Measurements from ENCODE around the gene INSM2.

INSM2 gene

GRCh38 chr14:35549551-35549950, 15.6 kb downstream of the INSM2 start:
- no peak for DNase-seq

- DNase-seq, result no peak
Observed at GRCh38 chr14:35551081-35551480, 17.1 kb downstream of the INSM2 start.

DNA sequence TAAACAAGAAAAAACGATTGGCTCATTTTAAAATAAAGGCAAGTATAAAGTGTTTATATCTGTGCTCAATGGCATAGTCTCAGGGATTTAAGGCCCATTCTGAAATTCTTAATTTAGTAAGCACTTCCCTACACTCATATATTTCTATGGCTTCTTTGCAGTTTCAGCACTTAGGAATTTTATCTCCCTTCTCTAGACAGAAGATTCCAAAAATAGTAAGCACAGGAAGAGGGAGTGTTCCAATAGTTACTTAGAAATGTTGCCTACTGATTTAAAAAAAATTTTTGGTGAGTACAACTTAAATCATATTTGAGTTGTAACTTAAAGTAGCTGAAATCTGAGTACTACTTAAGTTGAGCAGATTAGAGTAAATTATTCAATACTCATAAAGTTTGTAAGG, 19.8 kb downstream of the INSM2 start:
- no peak for DNase-seq

GRCh38 chr14:35556548-35556947, 22.6 kb downstream of the INSM2 start:
- no peak for DNase-seq

DNA sequence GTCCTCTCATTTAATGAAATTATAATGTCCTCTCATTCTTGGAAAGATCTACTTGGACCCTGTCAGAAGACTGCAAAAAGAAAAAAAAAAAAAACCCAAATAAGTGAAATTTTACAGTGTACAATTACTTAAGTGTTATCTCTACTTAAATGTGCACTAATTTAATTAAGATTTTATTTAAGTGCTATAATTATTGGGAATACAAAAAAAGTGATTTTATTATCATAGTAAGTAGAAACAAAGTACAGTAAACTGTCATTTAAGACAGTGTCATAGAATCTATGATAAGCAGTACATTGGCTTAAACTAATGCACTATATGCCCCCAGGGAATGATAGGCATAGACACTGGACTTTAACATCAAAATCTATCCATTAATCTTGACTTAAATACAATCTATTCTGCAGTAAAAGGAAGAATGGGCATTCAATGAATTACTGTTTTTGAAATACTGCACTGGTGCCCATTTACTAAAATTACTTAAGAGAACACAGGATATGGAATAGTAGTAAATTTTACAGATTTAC, 23.3 kb downstream of the INSM2 start:
- no peak for DNase-seq

DNA sequence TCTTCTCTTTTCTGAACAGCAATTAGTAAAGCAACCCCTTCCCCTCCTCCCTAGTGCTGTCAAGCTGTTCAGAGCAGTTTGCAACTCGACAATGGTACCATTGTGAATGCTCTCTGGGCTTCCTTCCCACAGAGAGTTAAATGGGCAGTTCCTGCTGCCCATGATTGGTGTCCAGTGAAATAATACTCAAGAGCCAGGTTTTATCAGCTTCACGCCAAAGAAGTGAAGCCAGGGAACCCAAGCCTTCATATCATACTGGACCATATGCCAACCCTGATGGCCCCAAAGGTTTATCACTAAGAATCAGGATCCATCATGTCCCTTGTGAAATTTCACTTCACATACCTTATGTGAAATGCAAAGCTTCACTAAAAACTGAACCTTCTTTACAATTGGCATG, 24.7 kb downstream of the INSM2 start:
- DNase-seq, result no peak

- no peak for DNase-seq
Observed at GRCh38 chr14:35565871-35566464, 32.0 kb downstream of the INSM2 start.

DNA sequence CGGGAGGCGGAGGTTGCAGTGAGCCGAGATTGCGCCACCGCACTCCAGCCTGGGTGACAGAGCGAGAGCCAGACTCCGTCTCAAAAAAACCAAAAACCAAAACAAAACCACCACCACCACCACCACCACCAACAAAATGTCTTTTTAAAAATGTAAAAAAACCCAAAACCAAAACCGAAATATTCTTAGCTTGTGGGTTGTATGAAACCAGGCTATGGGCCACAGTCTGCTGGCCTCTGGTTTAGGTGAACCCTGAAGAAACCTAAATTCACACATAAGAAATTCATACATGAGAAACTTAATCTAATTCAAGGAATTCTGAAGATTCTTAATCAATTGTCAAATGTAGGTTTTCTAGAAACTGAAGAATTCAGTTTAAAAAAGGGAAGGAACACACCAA, 37.6 kb downstream of the INSM2 start:
- DNase-seq, result no peak

DNA sequence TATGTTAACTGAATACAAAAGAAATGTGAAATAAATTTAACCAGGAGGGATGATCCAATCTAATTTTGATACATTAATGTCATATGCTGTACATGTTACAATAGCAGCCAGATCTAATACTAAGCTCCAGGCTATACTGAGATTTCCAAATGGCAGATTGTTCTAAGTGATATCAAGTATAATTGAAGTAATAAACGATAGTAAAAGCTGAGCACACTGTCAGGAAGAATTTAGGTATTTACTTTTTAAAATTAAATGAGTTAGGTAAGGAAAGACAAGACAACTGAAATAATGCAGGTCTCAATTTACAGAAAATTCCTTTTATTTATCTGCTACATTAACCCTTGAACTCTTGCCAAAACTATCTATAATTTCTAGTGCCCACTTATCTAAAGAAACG, 39.9 kb downstream of the INSM2 start:
- DNase-seq, result no peak

GRCh38 chr14:35576260-35576659, 42.3 kb downstream of the INSM2 start:
- DNase-seq, result no peak

- DNase-seq, result no peak
Observed at GRCh38 chr14:35576856-35577255, 42.9 kb downstream of the INSM2 start.

DNA sequence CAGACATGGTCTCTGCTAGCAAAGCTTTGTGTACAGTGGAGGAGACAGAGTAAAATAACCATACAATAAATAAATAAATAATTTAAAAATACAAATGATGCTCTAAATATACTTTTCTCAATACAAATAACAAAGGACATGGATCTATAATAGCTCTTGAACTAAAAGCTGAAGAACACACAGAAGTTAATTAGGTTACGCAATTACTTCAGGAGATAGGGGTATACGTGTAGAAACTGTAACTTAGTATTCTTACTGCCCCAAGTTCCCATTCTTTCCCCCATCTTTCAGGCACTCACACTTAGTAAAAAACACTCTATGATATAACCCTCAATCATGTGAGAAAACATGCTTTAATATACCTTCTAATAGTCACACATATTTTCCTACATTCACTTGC, 44.2 kb downstream of the INSM2 start:
- DNase-seq, result no peak

DNA sequence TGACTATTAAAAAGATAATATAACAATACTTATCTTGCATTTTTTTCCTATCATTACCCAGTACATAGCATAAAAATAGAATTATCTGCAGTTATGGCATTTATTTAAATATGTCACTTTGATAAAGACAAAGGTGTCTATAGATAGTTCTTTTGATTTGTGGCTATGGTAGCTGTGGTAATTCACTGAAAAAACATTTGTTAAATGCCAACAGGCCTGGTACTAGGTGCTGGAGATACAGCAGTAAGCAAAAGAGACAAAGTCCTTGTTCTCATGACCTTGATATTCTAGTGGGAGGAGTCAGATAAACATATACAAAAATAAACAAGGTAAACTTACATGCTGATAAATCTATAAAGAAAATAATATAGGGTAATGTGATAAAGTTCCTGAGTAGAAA, 44.7 kb downstream of the INSM2 start:
- no peak for DNase-seq
